WTC11 (cell line): ENCODE results near the gene MYCBPAP.

Experiments
- ARID4B ChIP-seq: sonication (generic); formaldehyde crosslinking; IDR thresholded peaks from 2 replicates; pipeline ENCODE4 v1.8.0; 2023; ENCODE audit warnings: missing genetic modification reagents, mild to moderate bottlenecking, borderline replicate concordance
- CREM ChIP-seq: sonication (generic); formaldehyde crosslinking; IDR thresholded peaks from 2 replicates; pipeline ENCODE4 v1.8.1; 2022; ENCODE audit warnings: mild to moderate bottlenecking, missing genetic modification reagents, moderate library complexity
- CTCF ChIP-seq: fragments of 200-600 bp; IDR thresholded peaks from 2 replicates; pipeline ENCODE4 v1.8.0; 2022; ENCODE audit warnings: antibody characterized with exemption
- FOXJ3 ChIP-seq: sonication (generic); formaldehyde crosslinking; IDR thresholded peaks from 2 replicates; pipeline ENCODE4 v1.9.0; 2021; ENCODE audit warnings: missing genetic modification reagents, mild to moderate bottlenecking, borderline replicate concordance
- FOXK1 ChIP-seq: sonication (generic); formaldehyde crosslinking; IDR thresholded peaks from 2 replicates; pipeline ENCODE4 v1.8.0; 2022; ENCODE audit warnings: mild to moderate bottlenecking, moderate library complexity, missing genetic modification reagents
- JUN ChIP-seq: sonication (generic); formaldehyde crosslinking; IDR thresholded peaks from 2 replicates; pipeline ENCODE4 v1.8.0; 2023; ENCODE audit warnings: mild to moderate bottlenecking, missing genetic modification reagents
- MYBL2 ChIP-seq: sonication (generic); formaldehyde crosslinking; IDR thresholded peaks from 2 replicates; pipeline ENCODE4 v1.8.1; 2023; ENCODE audit warnings: mild to moderate bottlenecking, moderate library complexity, missing genetic modification reagents
- NFE2L1 ChIP-seq: sonication (generic); formaldehyde crosslinking; IDR thresholded peaks from 2 replicates; pipeline ENCODE4 v1.8.1; 2023; ENCODE audit warnings: missing genetic modification reagents
- ZNF317 ChIP-seq: sonication (generic); formaldehyde crosslinking; IDR thresholded peaks from 2 replicates; pipeline ENCODE4 v1.8.1; 2023; ENCODE audit warnings: low read depth, mild to moderate bottlenecking, moderate library complexity, missing genetic modification reagents, borderline replicate concordance
- ZNF416 ChIP-seq: fragments of 250-450 bp; sonication (Bioruptor Pico); IDR thresholded peaks from 2 replicates; pipeline ENCODE4 v1.9.0; 2021; ENCODE audit warnings: mild to moderate bottlenecking, inconsistent platforms
- TF ChIP-seq, protein P1 (sequence below): sonication (generic); formaldehyde crosslinking; IDR thresholded peaks from 2 replicates; pipeline ENCODE4 v1.8.0; 2022; ENCODE audit warnings: mild to moderate bottlenecking, missing genetic modification reagents

DNA sequence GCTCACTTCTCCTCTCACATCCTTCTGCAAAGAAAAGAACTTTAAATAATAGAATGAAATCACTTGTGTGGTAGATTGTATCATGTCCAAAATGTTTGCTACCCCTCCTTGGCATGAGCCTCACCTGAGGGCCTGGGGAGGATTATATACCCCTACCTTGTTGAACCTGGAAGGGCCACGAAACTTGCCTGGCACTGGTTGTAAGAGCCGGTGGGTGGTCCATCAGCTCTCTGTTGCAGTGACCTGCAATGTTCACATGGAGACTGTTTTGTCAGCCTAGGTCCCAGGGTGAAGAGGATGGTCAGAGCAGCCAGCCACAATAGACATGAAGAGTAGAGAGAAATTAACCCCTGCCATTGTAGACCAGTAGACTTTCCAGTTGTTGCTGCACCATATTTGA is 19.4 kb upstream of the MYCBPAP start:
- TF ChIP-seq CTCF, result no peak
- TF ChIP-seq ARID4B (CRISPR knock-in tag), result no peak
- TF ChIP-seq ZNF416 (CRISPR knock-in tag), result no peak
- no peak for TF ChIP-seq FOXK1 (CRISPR knock-in tag)
- no peak for TF ChIP-seq MYBL2 (CRISPR knock-in tag)
- TF ChIP-seq FOXJ3, result no peak
- no peak for TF ChIP-seq CREM
- TF ChIP-seq, protein P1, sequence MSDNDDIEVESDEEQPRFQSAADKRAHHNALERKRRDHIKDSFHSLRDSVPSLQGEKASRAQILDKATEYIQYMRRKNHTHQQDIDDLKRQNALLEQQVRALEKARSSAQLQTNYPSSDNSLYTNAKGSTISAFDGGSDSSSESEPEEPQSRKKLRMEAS (CRISPR knock-in tag), result no peak
- no peak for TF ChIP-seq NFE2L1 (CRISPR knock-in tag)
- TF ChIP-seq JUN (CRISPR knock-in tag), result no peak
- TF ChIP-seq ZNF317 (CRISPR knock-in tag), result no peak
